ENCODE results near the gene CYTH3.
"Not testable (repeated sequence)": the region's sequence is repeated elsewhere in the genome, so short reads cannot be mapped to it uniquely, and the experiment has no call there.

Gene CYTH3

GRCh38 chr7:6272481-6273323, at the start of gene CYTH3:
CYTH3 (minus strand) TSS chr7:6272624; CDS start chr7:6272507, 117 bp downstream.
- peak; percentile 43 for DNase-seq (ENCODE audit: low read depth)

GRCh38 chr7:6320791-6321190, 48.4 kb upstream of the CYTH3 start:
- no peak for DNase-seq (ENCODE audit: low read depth)

GRCh38 chr7:6317797-6318438, 45.5 kb upstream of the CYTH3 start:
- DNase-seq (ENCODE audit: low read depth), result no peak

- DNase-seq (ENCODE audit: low read depth), result no peak
These were observed 43.8 kb upstream of the CYTH3 start for GRCh38 chr7:6316226-6316625.

- DNase-seq (ENCODE audit: low read depth), result no peak
These were observed 43.3 kb upstream of the CYTH3 start for GRCh38 chr7:6315746-6316145.

GRCh38 chr7:6310271-6310993, 38.0 kb upstream of the CYTH3 start:
- no peak for DNase-seq (ENCODE audit: low read depth)

- no peak for DNase-seq (ENCODE audit: low read depth)
These were observed 35.3 kb upstream of the CYTH3 start for GRCh38 chr7:6307762-6308161.

GRCh38 chr7:6306471-6306870, 34.0 kb upstream of the CYTH3 start:
- DNase-seq (ENCODE audit: low read depth), result no peak

- DNase-seq (ENCODE audit: low read depth), result no peak
These were observed 32.9 kb upstream of the CYTH3 start for GRCh38 chr7:6305330-6305729.

- not testable (repeated sequence) for DNase-seq (ENCODE audit: low read depth)
These were observed 29.0 kb upstream of the CYTH3 start for GRCh38 chr7:6301446-6301845.

- DNase-seq (ENCODE audit: low read depth), result no peak
These were observed 27.4 kb upstream of the CYTH3 start for GRCh38 chr7:6299774-6300173.

- no peak for DNase-seq (ENCODE audit: low read depth)
These were observed 22.4 kb upstream of the CYTH3 start for GRCh38 chr7:6294839-6295238.

GRCh38 chr7:6293202-6293601, 20.8 kb upstream of the CYTH3 start:
- DNase-seq (ENCODE audit: low read depth), result no peak

GRCh38 chr7:6291941-6292340, 19.5 kb upstream of the CYTH3 start:
- not testable (repeated sequence) for DNase-seq (ENCODE audit: low read depth)

GRCh38 chr7:6291531-6291930, 19.1 kb upstream of the CYTH3 start:
- no peak for DNase-seq (ENCODE audit: low read depth)

- no peak for DNase-seq (ENCODE audit: low read depth)
These were observed 17.9 kb upstream of the CYTH3 start for GRCh38 chr7:6290319-6290741.

- no peak for DNase-seq (ENCODE audit: low read depth)
These were observed 15.9 kb upstream of the CYTH3 start for GRCh38 chr7:6288270-6288860.

- DNase-seq (ENCODE audit: low read depth), result no peak
These were observed 14.1 kb upstream of the CYTH3 start for GRCh38 chr7:6286486-6286885.

GRCh38 chr7:6284461-6285360, 12.3 kb upstream of the CYTH3 start:
- no peak for DNase-seq (ENCODE audit: low read depth)

GRCh38 chr7:6284055-6284400, 11.6 kb upstream of the CYTH3 start:
- no peak for DNase-seq (ENCODE audit: low read depth)

GRCh38 chr7:6283391-6284054, 11.1 kb upstream of the CYTH3 start:
- DNase-seq (ENCODE audit: low read depth), result not testable (repeated sequence)
